Measurements from ENCODE around the gene TTR. TPM values are rescaled to one million over a fixed set of nuclear protein-coding genes. Genes with fewer than 3 reads are reported as not detected.

The TTR gene
- total and polyA plus RNA-seq, 2 of the 13 experiments (the other 11 are each of a cell fraction or from before 2014, with no cell fraction given), result 91.3 to 496 TPM

- TF ChIP-seq, protein P1, sequence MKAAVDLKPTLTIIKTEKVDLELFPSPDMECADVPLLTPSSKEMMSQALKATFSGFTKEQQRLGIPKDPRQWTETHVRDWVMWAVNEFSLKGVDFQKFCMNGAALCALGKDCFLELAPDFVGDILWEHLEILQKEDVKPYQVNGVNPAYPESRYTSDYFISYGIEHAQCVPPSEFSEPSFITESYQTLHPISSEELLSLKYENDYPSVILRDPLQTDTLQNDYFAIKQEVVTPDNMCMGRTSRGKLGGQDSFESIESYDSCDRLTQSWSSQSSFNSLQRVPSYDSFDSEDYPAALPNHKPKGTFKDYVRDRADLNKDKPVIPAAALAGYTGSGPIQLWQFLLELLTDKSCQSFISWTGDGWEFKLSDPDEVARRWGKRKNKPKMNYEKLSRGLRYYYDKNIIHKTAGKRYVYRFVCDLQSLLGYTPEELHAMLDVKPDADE (CRISPR knock-in tag; IDR thresholded peaks at IDR 0.05), result no peak
- TF ChIP-seq KLF13 (CRISPR knock-in tag; IDR thresholded peaks at IDR 0.05), result no peak
- TF ChIP-seq FOSL2 (CRISPR knock-in tag; IDR thresholded peaks at IDR 0.05), result 0 out of 2 replicates have a peak, but pooled peaks have one; percentile 21
- TF ChIP-seq, protein P2, sequence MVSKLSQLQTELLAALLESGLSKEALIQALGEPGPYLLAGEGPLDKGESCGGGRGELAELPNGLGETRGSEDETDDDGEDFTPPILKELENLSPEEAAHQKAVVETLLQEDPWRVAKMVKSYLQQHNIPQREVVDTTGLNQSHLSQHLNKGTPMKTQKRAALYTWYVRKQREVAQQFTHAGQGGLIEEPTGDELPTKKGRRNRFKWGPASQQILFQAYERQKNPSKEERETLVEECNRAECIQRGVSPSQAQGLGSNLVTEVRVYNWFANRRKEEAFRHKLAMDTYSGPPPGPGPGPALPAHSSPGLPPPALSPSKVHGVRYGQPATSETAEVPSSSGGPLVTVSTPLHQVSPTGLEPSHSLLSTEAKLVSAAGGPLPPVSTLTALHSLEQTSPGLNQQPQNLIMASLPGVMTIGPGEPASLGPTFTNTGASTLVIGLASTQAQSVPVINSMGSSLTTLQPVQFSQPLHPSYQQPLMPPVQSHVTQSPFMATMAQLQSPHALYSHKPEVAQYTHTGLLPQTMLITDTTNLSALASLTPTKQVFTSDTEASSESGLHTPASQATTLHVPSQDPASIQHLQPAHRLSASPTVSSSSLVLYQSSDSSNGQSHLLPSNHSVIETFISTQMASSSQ (IDR thresholded peaks at IDR 0.05; ENCODE audit: low read depth), result no peak; the same call in 1 of the 2 replicates
- TF ChIP-seq, protein P2 (CRISPR knock-in tag; IDR thresholded peaks at IDR 0.05; ENCODE audit: borderline replicate concordance), result peak; percentile 70; the same call in 1 of the 2 replicates
- no peak for TF ChIP-seq MEIS1 (CRISPR knock-in tag; IDR thresholded peaks at IDR 0.05; ENCODE audit: borderline replicate concordance)
- TF ChIP-seq ATF6 (CRISPR knock-in tag; conservative IDR thresholded peaks at IDR 0.05), result no peak
- no peak for TF ChIP-seq ZNF788 (CRISPR knock-in tag; IDR thresholded peaks at IDR 0.05; ENCODE audit: borderline replicate concordance)
- TF ChIP-seq HOXD1 (CRISPR knock-in tag; IDR thresholded peaks at IDR 0.05), result no peak
- peak in 1 of 2 experiments; percentile 15; a peak in 1 of 4 replicates for TF ChIP-seq POLR2A (IDR thresholded peaks at IDR 0.05; ENCODE audit: insufficient read depth in 1 of 2, low read depth in 2 of 2, low read length in 2 of 2)
- TF ChIP-seq NR3C1 (CRISPR knock-in tag; IDR thresholded peaks at IDR 0.05), result no peak
- no peak for TF ChIP-seq CBFB (CRISPR knock-in tag; IDR thresholded peaks at IDR 0.05)
- TF ChIP-seq RBAK (CRISPR knock-in tag; IDR thresholded peaks at IDR 0.05), result no peak
- TF ChIP-seq KDM5A (IDR thresholded peaks at IDR 0.05; ENCODE audit: borderline replicate concordance, low read length), result no peak
- TF ChIP-seq ZNF777 (CRISPR knock-in tag; IDR thresholded peaks at IDR 0.05), result no peak
- TF ChIP-seq, protein P3, sequence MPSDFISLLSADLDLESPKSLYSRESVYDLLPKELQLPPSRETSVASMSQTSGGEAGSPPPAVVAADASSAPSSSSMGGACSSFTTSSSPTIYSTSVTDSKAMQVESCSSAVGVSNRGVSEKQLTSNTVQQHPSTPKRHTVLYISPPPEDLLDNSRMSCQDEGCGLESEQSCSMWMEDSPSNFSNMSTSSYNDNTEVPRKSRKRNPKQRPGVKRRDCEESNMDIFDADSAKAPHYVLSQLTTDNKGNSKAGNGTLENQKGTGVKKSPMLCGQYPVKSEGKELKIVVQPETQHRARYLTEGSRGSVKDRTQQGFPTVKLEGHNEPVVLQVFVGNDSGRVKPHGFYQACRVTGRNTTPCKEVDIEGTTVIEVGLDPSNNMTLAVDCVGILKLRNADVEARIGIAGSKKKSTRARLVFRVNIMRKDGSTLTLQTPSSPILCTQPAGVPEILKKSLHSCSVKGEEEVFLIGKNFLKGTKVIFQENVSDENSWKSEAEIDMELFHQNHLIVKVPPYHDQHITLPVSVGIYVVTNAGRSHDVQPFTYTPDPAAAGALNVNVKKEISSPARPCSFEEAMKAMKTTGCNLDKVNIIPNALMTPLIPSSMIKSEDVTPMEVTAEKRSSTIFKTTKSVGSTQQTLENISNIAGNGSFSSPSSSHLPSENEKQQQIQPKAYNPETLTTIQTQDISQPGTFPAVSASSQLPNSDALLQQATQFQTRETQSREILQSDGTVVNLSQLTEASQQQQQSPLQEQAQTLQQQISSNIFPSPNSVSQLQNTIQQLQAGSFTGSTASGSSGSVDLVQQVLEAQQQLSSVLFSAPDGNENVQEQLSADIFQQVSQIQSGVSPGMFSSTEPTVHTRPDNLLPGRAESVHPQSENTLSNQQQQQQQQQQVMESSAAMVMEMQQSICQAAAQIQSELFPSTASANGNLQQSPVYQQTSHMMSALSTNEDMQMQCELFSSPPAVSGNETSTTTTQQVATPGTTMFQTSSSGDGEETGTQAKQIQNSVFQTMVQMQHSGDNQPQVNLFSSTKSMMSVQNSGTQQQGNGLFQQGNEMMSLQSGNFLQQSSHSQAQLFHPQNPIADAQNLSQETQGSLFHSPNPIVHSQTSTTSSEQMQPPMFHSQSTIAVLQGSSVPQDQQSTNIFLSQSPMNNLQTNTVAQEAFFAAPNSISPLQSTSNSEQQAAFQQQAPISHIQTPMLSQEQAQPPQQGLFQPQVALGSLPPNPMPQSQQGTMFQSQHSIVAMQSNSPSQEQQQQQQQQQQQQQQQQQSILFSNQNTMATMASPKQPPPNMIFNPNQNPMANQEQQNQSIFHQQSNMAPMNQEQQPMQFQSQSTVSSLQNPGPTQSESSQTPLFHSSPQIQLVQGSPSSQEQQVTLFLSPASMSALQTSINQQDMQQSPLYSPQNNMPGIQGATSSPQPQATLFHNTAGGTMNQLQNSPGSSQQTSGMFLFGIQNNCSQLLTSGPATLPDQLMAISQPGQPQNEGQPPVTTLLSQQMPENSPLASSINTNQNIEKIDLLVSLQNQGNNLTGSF (CRISPR knock-in tag; IDR thresholded peaks at IDR 0.05), result no peak
These were observed 4.6 kb downstream of the TTR start (continued) for GRCh38 chr18:31596081-31596872.

All from HepG2 (cell line).